ENCODE measurements around the gene LRRTM3. TPM values are rescaled to one million over a fixed set of nuclear protein-coding genes. Genes with fewer than 3 reads are reported as not detected.
A peak's percentile ranks its signal among the peaks of the same experiment; 100 is the strongest.

Gene LRRTM3
- total RNA-seq, 2 donors from 2014 or later, result 0.14 TPM; not detected in 1

DNA sequence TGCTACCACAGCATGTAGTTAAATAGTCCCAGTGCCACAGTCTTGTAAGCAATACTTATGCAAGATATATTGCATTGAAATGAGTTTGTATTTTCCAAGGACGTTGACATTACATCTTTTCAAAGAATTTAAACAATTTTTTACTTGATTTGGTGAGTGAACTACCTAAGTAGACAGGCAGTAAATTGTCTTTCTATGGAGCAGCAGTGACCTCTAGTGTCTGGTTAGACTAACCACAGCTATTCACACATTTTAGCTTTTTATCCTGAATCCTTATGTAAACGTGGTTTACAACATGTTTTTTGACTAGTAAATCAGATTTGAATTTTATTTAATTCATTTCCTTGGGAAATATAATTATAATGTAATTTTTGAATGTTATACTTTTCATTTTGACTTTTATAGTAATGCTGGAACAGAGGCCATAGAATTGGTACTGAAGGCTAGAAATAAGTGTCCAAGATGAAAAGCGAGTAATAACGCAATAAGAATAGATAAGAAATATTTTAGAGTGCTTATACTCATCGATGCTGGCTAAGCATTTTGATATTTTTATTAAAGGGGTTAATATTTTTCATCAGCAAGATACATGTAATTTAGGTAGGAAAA lies 5.6 kb downstream of the LRRTM3 start:
- Histone ChIP-seq H3K4me3 (no peak overlapping the region), H3K4me1 (ENCODE audit: control insufficient read depth in 1 of 2, low read depth in 2 of 2) (peaks cover 0 to under 1% of the 10 kb centered on the region in 2 donors), H3K36me3 (no peaks in the 10 kb centered on the region), H3K27me3 (replicated peaks; ENCODE audit: insufficient read depth) (no peaks in the 10 kb centered on the region), H3K9me3 (no peaks in the 10 kb centered on the region), H3K27ac (no peak overlapping the region)
- no peak for DNase-seq (ENCODE audit: low spot score)
- no peak for ATAC-seq (ENCODE audit: insufficient number of reproducible peaks, low FRiP score, low read depth)
- TF ChIP-seq, protein P1, sequence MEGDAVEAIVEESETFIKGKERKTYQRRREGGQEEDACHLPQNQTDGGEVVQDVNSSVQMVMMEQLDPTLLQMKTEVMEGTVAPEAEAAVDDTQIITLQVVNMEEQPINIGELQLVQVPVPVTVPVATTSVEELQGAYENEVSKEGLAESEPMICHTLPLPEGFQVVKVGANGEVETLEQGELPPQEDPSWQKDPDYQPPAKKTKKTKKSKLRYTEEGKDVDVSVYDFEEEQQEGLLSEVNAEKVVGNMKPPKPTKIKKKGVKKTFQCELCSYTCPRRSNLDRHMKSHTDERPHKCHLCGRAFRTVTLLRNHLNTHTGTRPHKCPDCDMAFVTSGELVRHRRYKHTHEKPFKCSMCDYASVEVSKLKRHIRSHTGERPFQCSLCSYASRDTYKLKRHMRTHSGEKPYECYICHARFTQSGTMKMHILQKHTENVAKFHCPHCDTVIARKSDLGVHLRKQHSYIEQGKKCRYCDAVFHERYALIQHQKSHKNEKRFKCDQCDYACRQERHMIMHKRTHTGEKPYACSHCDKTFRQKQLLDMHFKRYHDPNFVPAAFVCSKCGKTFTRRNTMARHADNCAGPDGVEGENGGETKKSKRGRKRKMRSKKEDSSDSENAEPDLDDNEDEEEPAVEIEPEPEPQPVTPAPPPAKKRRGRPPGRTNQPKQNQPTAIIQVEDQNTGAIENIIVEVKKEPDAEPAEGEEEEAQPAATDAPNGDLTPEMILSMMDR (IDR thresholded peaks at IDR 0.05), result peak; percentile 54

DNA sequence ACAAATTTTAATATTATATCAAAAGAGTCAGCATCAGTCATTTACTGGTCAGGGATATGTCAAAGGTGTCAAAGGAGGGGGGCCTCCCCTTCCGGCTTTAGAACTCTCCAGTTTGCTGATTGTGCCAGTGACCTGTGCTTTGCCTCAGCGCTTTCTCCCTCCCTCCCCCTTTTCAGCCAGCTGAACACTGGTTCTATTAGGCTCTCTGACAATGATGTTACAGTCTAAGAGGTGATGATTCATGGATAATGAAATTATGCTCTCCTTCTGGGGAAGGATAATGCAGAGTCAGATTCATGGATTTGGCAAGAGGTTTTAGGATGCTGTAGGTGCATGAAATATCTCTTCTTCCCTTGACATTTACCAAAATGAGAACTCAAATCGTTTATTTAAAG lies 6.1 kb downstream of the LRRTM3 start:
- no peak overlapping the region for H3K4me3 ChIP-seq
- TF ChIP-seq, protein P1 (IDR thresholded peaks at IDR 0.05), result no peak
- no peaks in the 10 kb centered on the region for H3K27me3 ChIP-seq (replicated peaks; ENCODE audit: insufficient read depth)
- no peaks in the 10 kb centered on the region for H3K4me1 ChIP-seq (ENCODE audit: control insufficient read depth in 1 of 2, low read depth in 2 of 2)
- no peaks in the 10 kb centered on the region for H3K9me3 ChIP-seq
- no peak overlapping the region for H3K27ac ChIP-seq
- DNase-seq (ENCODE audit: low spot score) (no peak), ATAC-seq (ENCODE audit: insufficient number of reproducible peaks, low FRiP score, low read depth) (no peak)
- H3K36me3 ChIP-seq, result no peaks in the 10 kb centered on the region

DNA sequence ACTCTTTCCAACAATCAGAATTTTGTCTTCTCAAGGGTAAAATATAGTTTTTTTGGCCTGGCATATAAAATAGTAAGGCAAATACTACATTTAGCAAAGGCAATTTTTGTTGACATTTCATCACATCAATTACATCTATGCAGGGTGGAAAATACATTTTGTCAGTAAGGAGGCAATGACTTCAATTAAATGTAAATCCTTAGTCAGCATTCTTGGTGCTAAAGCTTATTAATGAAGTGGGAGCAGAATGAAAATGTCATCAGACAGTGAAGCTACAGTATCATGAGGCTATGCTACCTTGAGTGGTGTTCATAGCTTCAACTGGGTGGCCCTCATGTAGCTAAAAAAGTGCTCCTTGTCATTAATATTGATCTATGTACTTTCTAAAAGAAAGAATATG lies 8.9 kb downstream of the LRRTM3 start:
- Histone ChIP-seq H3K36me3 (no peaks in the 10 kb centered on the region), H3K4me1 (ENCODE audit: control insufficient read depth in 1 of 2, low read depth in 2 of 2) (no peaks in the 10 kb centered on the region), H3K27me3 (replicated peaks; ENCODE audit: insufficient read depth) (no peaks in the 10 kb centered on the region), H3K9me3 (no peaks in the 10 kb centered on the region), H3K4me3 (no peak overlapping the region), H3K27ac (no peak overlapping the region)
- ATAC-seq (ENCODE audit: insufficient number of reproducible peaks, low FRiP score, low read depth) (no peak), DNase-seq (ENCODE audit: low spot score) (no peak)
- TF ChIP-seq, protein P1 (IDR thresholded peaks at IDR 0.05), result no peak

DNA sequence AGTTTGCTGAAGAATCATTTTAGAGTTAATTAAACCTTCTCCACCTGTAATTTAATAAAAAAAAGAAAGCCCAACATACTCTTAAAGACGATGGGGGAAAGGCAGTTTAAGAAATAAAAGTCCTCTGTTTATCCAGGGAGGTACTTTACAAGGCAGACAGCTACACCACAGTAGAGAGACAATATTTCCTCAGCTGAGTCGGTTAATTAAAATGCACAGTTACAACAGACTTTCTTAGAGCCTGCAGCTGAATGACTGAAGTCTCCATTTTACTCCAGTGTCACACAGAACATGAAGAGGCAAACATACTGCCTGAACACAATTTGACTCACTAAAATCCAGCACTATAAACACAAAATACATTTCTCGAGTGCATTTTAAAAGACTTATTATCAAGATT lies 15.1 kb downstream of the LRRTM3 start:
- no peak overlapping the region for H3K27ac ChIP-seq
- DNase-seq (ENCODE audit: low spot score), result no peak
- no peaks in the 10 kb centered on the region for H3K36me3 ChIP-seq
- no peaks in the 10 kb centered on the region for H3K4me1 ChIP-seq (ENCODE audit: control insufficient read depth in 1 of 2, low read depth in 2 of 2)
- no peak for ATAC-seq (ENCODE audit: insufficient number of reproducible peaks, low FRiP score, low read depth)
- no peaks in the 10 kb centered on the region for H3K9me3 ChIP-seq
- H3K4me3 ChIP-seq, result no peak overlapping the region
- H3K27me3 ChIP-seq (replicated peaks; ENCODE audit: insufficient read depth), result no peaks in the 10 kb centered on the region
- TF ChIP-seq, protein P1 (IDR thresholded peaks at IDR 0.05), result no peak

DNA sequence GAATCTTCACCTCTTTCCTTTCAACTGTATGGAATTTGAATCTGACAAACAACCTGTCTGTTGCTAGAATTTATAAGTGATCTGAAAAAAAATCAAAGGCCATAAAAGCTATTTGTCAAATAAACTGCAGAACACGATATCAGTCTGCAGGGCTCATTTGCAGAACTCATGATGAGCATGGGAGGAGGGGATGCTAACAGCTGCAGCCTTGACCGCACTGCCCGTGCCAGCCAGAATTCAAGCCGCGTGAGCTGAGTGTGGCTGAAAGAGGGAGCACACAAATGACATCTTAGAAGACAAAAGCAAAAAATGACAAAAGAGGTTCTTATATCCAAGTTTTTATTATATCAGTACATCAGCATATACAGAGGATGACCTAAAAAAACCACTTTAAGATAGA lies 15.7 kb downstream of the LRRTM3 start:
- TF ChIP-seq, protein P1 (IDR thresholded peaks at IDR 0.05), result no peak
- ATAC-seq (ENCODE audit: insufficient number of reproducible peaks, low FRiP score, low read depth), result no peak
- Histone ChIP-seq H3K4me1 (ENCODE audit: control insufficient read depth in 1 of 2, low read depth in 2 of 2) (no peaks in the 10 kb centered on the region), H3K9me3 (no peaks in the 10 kb centered on the region), H3K36me3 (no peaks in the 10 kb centered on the region), H3K27ac (no peak overlapping the region), H3K4me3 (no peak overlapping the region), H3K27me3 (replicated peaks; ENCODE audit: insufficient read depth) (no peaks in the 10 kb centered on the region)
- DNase-seq (ENCODE audit: low spot score), result no peak

All from thoracic aorta (tissue), 2 donors.